ENCODE measurements around the gene ZIM2.

DNA sequence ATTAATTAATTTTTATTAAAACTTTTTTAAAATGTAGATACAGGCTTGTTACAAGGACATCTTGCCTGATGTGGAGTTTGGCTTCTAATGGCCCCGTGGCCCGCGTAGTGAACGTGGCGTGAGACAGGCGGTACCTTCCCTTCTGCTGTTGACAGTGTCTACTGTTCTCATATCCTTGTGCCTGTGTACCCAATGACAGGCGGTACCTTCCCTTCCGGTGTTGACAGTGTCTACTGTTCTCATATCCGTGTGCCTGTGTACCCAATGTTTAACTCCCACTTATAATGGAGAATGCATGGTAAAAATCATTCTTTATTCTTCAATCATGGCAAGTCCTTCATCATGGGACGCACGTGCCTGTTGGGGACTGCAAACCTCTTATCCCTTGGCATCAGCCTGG lies 89.9 kb downstream of the ZIM2 start:
- TF ChIP-seq, protein P1, sequence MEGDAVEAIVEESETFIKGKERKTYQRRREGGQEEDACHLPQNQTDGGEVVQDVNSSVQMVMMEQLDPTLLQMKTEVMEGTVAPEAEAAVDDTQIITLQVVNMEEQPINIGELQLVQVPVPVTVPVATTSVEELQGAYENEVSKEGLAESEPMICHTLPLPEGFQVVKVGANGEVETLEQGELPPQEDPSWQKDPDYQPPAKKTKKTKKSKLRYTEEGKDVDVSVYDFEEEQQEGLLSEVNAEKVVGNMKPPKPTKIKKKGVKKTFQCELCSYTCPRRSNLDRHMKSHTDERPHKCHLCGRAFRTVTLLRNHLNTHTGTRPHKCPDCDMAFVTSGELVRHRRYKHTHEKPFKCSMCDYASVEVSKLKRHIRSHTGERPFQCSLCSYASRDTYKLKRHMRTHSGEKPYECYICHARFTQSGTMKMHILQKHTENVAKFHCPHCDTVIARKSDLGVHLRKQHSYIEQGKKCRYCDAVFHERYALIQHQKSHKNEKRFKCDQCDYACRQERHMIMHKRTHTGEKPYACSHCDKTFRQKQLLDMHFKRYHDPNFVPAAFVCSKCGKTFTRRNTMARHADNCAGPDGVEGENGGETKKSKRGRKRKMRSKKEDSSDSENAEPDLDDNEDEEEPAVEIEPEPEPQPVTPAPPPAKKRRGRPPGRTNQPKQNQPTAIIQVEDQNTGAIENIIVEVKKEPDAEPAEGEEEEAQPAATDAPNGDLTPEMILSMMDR (IDR thresholded peaks at IDR 0.05 in 2 of 3, conservative IDR thresholded peaks at IDR 0.05 in 1 of 3; ENCODE audit: control insufficient read depth in 2 of 3, extremely low read depth in 1 of 3, insufficient read depth in 1 of 3, low read depth in 3 of 3, low read length in 3 of 3) = no peak
- TF ChIP-seq GABPA (IDR thresholded peaks at IDR 0.05; ENCODE audit: low read depth) = no peak
- TF ChIP-seq SMC3 (IDR thresholded peaks at IDR 0.05; ENCODE audit: borderline replicate concordance, low read length) = no peak
- TF ChIP-seq, protein P2, sequence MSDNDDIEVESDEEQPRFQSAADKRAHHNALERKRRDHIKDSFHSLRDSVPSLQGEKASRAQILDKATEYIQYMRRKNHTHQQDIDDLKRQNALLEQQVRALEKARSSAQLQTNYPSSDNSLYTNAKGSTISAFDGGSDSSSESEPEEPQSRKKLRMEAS (IDR thresholded peaks at IDR 0.05; ENCODE audit: low read depth, low read length) = no peak
- no peak for TF ChIP-seq TBL1XR1 (IDR thresholded peaks at IDR 0.05; ENCODE audit: low read depth, low read length)
